Measurements from ENCODE around the gene MEGF11. TPM values are rescaled to one million over a fixed set of nuclear protein-coding genes. Genes with fewer than 3 reads are reported as not detected.

MEGF11 gene
- total RNA-seq, 2 donors from 2014 or later, result not detected

DNA sequence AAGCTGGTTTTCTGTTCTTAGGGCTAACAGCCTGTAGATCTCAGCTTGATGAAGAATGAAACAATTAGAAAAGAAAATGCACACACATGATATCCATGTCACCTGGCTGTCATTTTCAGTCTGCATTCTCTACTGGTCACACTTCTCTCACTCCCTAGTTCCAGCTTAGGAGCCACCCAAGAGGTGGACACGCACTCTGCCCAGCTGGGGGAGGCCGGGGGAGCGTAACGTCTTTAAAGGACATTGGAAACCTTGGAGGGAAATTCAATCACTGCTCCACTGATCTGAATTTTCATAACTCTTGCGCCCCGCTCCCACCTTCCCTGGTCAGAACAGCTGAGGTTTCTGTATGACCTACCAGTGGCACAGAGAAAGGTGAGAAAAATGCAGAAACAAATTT lies 304.5 kb downstream of the MEGF11 start:
- no peak overlapping the region for H3K4me3 ChIP-seq
- TF ChIP-seq, protein P1, sequence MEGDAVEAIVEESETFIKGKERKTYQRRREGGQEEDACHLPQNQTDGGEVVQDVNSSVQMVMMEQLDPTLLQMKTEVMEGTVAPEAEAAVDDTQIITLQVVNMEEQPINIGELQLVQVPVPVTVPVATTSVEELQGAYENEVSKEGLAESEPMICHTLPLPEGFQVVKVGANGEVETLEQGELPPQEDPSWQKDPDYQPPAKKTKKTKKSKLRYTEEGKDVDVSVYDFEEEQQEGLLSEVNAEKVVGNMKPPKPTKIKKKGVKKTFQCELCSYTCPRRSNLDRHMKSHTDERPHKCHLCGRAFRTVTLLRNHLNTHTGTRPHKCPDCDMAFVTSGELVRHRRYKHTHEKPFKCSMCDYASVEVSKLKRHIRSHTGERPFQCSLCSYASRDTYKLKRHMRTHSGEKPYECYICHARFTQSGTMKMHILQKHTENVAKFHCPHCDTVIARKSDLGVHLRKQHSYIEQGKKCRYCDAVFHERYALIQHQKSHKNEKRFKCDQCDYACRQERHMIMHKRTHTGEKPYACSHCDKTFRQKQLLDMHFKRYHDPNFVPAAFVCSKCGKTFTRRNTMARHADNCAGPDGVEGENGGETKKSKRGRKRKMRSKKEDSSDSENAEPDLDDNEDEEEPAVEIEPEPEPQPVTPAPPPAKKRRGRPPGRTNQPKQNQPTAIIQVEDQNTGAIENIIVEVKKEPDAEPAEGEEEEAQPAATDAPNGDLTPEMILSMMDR (IDR thresholded peaks at IDR 0.05), result no peak
- intact Hi-C loops (cut with DNase I), result no loop called here
- no peak overlapping the region for H3K27ac ChIP-seq
- no peak overlapping the region for H3K9ac ChIP-seq (ENCODE audit: low read depth in 2 of 2, low read length in 2 of 2)
- no peaks in the 10 kb centered on the region for H3K27me3 ChIP-seq
- no peaks in the 10 kb centered on the region for H3K4me1 ChIP-seq
- no peaks in the 10 kb centered on the region for H3K36me3 ChIP-seq
- no peak for DNase-seq
- H3K9me3 ChIP-seq, result no peaks in the 10 kb centered on the region

DNA sequence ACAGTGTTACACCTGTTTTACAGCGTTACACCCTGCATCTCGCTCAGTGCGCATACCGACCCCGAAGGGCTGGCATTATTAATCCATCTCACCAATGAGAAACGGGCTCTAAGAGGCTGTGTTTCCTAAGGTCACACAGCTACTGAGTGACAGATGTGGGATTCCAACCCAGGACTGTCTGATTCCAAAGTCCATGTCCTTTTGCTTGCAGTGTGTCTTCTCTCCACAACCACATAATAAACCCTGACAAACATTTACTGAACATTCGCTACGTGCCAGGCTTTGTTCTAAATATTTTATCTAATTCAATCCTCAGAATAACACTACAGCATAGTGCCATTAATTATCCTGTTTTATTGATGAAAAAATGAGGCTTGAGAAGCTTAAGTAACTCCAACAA lies 305.2 kb downstream of the MEGF11 start:
- TF ChIP-seq, protein P1 (IDR thresholded peaks at IDR 0.05), result no peak
- H3K27ac ChIP-seq, result no peak overlapping the region
- H3K9ac ChIP-seq (ENCODE audit: low read depth in 2 of 2, low read length in 2 of 2), result no peak overlapping the region
- no peaks in the 10 kb centered on the region for H3K4me1 ChIP-seq
- intact Hi-C loops (cut with DNase I), result no loop called here
- no peaks in the 10 kb centered on the region for H3K27me3 ChIP-seq
- no peak for DNase-seq
- H3K9me3 ChIP-seq, result no peaks in the 10 kb centered on the region
- no peak overlapping the region for H3K4me3 ChIP-seq
- H3K36me3 ChIP-seq, result no peaks in the 10 kb centered on the region

DNA sequence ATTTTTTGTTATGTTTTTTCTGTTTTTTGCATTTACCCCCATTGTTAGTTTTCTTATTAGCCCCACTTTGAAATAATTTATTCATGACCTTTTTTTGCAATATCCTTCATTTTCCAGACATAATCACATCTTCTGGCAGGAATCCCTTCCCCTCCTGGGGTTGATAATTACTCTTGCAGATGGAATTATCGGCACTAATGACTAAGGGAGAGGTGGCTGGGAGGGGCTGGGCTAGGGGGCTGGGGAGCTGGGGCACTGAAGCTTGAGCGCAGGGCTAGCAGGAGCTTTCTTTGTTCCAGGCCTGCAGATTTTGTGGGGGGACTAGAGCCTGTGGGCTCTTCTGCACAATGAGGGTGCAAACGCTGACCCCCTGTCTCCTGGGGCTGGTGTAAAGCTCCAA lies 306.5 kb downstream of the MEGF11 start:
- Histone ChIP-seq H3K4me3 (no peak overlapping the region), H3K36me3 (no peaks in the 10 kb centered on the region), H3K27me3 (no peaks in the 10 kb centered on the region), H3K27ac (no peak overlapping the region), H3K9ac (ENCODE audit: low read depth in 2 of 2, low read length in 2 of 2) (no peak overlapping the region), H3K4me1 (no peaks in the 10 kb centered on the region), H3K9me3 (no peaks in the 10 kb centered on the region)
- TF ChIP-seq, protein P1 (IDR thresholded peaks at IDR 0.05), result no peak
- no peak for DNase-seq
- intact Hi-C loops (cut with DNase I), result no loop called here

DNA sequence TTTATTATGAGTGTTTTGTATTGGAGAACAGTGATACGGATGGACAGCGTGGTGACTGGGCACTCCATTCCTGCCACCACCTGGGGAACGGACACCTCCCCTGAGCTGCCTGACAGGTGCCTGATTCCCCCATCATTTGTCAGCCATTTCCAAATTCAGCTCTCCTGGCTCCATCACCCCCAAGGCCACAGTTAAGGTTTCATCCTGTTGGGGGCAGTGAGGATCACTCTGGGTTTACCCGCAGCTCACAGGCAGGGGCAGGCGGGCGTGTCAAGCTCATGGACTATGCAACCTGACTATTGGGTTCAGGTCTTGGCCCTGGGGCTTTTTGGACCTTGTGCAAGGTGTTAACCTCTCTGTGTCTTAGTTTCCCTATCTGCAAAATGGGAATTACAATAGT lies 307.9 kb downstream of the MEGF11 start:
- Histone ChIP-seq H3K4me1 (no peaks in the 10 kb centered on the region), H3K27me3 (no peaks in the 10 kb centered on the region), H3K4me3 (no peak overlapping the region), H3K9ac (ENCODE audit: low read depth in 2 of 2, low read length in 2 of 2) (no peak overlapping the region), H3K27ac (no peak overlapping the region), H3K36me3 (no peaks in the 10 kb centered on the region), H3K9me3 (no peaks in the 10 kb centered on the region)
- TF ChIP-seq, protein P1 (IDR thresholded peaks at IDR 0.05), result no peak
- intact Hi-C loops (cut with DNase I), result no loop called here
- DNase-seq, result no peak

DNA sequence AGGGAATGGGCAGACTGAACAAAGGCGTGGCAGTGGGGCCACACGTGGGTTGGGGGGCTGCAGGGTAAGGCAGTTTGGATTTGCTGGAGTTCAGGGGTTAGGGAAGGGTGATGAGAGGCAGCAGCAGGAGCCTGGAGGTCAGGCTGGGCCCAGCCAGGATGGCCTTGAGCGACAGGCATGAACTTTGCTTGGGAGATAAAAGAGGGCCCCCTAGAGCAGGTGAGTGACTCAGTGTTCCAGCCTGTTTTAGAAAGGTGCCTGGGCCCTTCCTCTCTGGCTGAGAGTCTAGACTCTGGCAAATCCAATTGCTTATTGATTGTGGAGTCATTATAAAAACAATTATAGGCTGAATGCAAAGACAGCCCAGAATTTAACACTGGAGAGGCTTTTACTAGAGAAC lies 309.1 kb downstream of the MEGF11 start:
- H3K36me3 ChIP-seq, result no peaks in the 10 kb centered on the region
- H3K27ac ChIP-seq, result no peak overlapping the region
- H3K27me3 ChIP-seq, result no peaks in the 10 kb centered on the region
- intact Hi-C loops (cut with DNase I), result no loop called here
- H3K9ac ChIP-seq (ENCODE audit: low read depth in 2 of 2, low read length in 2 of 2), result no peak overlapping the region
- TF ChIP-seq, protein P1 (IDR thresholded peaks at IDR 0.05), result no peak
- H3K4me3 ChIP-seq, result no peak overlapping the region
- DNase-seq, result no peak
- no peaks in the 10 kb centered on the region for H3K4me1 ChIP-seq
- no peaks in the 10 kb centered on the region for H3K9me3 ChIP-seq

DNA sequence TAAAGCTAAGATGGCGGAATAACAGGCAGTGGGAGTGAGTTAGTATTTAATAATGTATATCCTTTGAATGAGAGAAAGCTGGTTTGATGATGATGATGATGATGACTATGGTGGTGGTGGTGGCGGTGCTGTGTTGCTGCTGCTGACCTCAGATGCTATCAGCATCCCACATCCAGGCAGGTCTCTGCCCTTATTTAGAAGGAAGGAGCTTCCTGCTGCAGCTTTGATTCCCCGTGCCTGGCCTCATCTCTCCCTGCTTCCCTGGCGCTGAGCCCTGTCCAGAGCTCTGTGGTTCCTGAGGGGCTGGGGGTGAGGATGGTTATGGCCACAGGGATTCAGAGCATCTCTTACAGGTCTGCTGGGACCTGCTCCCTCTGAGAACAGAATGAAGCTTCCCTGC lies 311.1 kb downstream of the MEGF11 start:
- H3K36me3 ChIP-seq, result no peaks in the 10 kb centered on the region
- intact Hi-C loops (cut with DNase I), result no loop called here
- no peak for DNase-seq
- no peak overlapping the region for H3K9ac ChIP-seq (ENCODE audit: low read depth in 2 of 2, low read length in 2 of 2)
- TF ChIP-seq, protein P1 (IDR thresholded peaks at IDR 0.05), result no peak
- H3K9me3 ChIP-seq, result no peaks in the 10 kb centered on the region
- no peaks in the 10 kb centered on the region for H3K27me3 ChIP-seq
- H3K4me1 ChIP-seq, result no peaks in the 10 kb centered on the region
- H3K27ac ChIP-seq, result no peak overlapping the region
- H3K4me3 ChIP-seq, result no peak overlapping the region
